ENCODE results near the gene WDR90. TPM values are rescaled to one million over a fixed set of nuclear protein-coding genes. Genes with fewer than 3 reads are reported as not detected.

Gene WDR90
- total and polyA plus RNA-seq, 2 of the 13 experiments (the other 11 are each of a cell fraction or from before 2014, with no cell fraction given), result 14.9 to 28.9 TPM

GRCh38 chr16:667780-668518 lies 18.8 kb downstream of the WDR90 start, which contains the start of gene RHOT2 (continued):
- peak; percentile 71 for TF ChIP-seq ZBTB40 (IDR thresholded peaks at IDR 0.05)
- no peak for TF ChIP-seq ZBTB40 (CRISPR knock-in tag; IDR thresholded peaks at IDR 0.05)
- TF ChIP-seq KDM3A (CRISPR knock-in tag; IDR thresholded peaks at IDR 0.05; ENCODE audit: low read depth), result no peak
- TF ChIP-seq ZNF687 (CRISPR knock-in tag; IDR thresholded peaks at IDR 0.05), result peak; percentile 88
- no peak for TF ChIP-seq ZFP82 (CRISPR knock-in tag; IDR thresholded peaks at IDR 0.05; ENCODE audit: borderline replicate concordance)
- TF ChIP-seq ZNF512 (CRISPR knock-in tag; IDR thresholded peaks at IDR 0.05), result no peak
